ENCODE data around the gene GDE1.

GDE1 gene

DNA sequence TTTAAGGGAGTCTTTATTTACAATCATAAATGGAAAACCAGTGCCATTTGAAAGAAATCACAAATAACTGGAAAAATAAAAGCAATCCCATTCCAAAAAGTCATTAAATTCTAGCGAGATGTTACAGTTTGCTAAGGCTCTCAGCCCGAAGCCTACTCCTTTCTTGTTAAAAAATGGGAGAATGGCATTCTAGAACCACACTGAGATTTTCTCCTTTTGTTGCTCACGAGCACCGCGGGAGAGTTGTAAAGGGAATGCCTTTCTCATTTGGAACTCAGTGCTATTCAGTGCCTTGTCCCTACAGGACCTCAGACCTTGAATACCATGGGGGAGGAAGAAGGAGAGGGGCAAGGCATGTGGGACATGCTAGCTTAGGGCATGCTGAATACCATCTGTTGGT, 36.3 kb downstream of the GDE1 start:
- H3K4me3 ChIP-seq (ENCODE audit: low read depth in 1 of 2, low read length in 1 of 2) = no peak overlapping the region
- H3K27ac ChIP-seq = no peak overlapping the region
- TF ChIP-seq, protein P1, sequence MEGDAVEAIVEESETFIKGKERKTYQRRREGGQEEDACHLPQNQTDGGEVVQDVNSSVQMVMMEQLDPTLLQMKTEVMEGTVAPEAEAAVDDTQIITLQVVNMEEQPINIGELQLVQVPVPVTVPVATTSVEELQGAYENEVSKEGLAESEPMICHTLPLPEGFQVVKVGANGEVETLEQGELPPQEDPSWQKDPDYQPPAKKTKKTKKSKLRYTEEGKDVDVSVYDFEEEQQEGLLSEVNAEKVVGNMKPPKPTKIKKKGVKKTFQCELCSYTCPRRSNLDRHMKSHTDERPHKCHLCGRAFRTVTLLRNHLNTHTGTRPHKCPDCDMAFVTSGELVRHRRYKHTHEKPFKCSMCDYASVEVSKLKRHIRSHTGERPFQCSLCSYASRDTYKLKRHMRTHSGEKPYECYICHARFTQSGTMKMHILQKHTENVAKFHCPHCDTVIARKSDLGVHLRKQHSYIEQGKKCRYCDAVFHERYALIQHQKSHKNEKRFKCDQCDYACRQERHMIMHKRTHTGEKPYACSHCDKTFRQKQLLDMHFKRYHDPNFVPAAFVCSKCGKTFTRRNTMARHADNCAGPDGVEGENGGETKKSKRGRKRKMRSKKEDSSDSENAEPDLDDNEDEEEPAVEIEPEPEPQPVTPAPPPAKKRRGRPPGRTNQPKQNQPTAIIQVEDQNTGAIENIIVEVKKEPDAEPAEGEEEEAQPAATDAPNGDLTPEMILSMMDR (IDR thresholded peaks at IDR 0.05) = no peak
- no peaks in the 10 kb centered on the region for H3K4me1 ChIP-seq (ENCODE audit: control insufficient read depth in 1 of 2, insufficient read depth in 1 of 2, low read depth in 1 of 2, low read length in 1 of 2)
- H3K36me3 ChIP-seq = no peaks in the 10 kb centered on the region
- no peaks in the 10 kb centered on the region for H3K9me3 ChIP-seq
- H3K27me3 ChIP-seq = no peaks in the 10 kb centered on the region

DNA sequence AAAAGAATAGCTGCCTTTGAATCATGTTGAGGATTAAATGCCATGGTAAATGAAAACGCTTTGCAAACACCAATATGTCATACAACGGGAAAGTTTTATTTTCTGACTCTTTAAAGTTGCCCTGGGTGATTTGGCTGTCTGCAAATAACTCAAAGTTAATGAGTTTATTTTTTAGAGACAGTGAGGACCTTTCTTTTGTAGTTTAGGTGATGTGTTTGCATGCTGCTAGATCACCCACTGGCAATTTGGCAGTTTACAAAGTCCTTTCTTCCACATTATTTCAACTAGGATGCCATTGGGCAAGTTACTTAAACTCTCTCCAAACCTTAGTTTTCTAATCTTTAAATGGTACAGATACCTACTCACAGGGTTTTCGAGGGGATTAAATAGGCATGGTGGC, 37.8 kb downstream of the GDE1 start:
- H3K4me1 ChIP-seq (ENCODE audit: control insufficient read depth in 1 of 2, insufficient read depth in 1 of 2, low read depth in 1 of 2, low read length in 1 of 2) = no peaks in the 10 kb centered on the region
- no peaks in the 10 kb centered on the region for H3K9me3 ChIP-seq
- no peaks in the 10 kb centered on the region for H3K36me3 ChIP-seq
- H3K27ac ChIP-seq = no peak overlapping the region
- TF ChIP-seq, protein P1 (IDR thresholded peaks at IDR 0.05) = no peak
- no peak overlapping the region for H3K4me3 ChIP-seq (ENCODE audit: low read depth in 1 of 2, low read length in 1 of 2)
- no peaks in the 10 kb centered on the region for H3K27me3 ChIP-seq

DNA sequence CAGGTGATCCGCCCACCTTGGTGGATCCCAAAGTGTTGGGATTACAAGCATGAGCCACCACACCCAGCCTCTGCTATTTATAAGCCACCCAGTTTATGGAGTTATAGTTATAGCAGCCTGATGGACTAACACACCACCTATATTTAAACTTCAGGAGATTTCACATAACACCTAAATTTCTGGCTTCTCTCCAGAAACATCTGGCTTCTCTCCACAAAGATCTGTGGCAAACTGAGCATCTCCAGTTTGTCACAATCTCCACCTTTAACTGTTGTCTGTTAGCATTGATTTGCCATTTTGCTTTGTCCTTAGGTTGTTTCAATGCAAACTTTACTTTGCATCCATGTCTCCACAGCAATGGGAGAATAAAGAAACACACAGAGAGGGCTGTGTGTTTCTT, 39.6 kb downstream of the GDE1 start:
- H3K27me3 ChIP-seq = no peaks in the 10 kb centered on the region
- no peak overlapping the region for H3K4me3 ChIP-seq (ENCODE audit: low read depth in 1 of 2, low read length in 1 of 2)
- no peaks in the 10 kb centered on the region for H3K4me1 ChIP-seq (ENCODE audit: control insufficient read depth in 1 of 2, insufficient read depth in 1 of 2, low read depth in 1 of 2, low read length in 1 of 2)
- H3K9me3 ChIP-seq = no peaks in the 10 kb centered on the region
- H3K27ac ChIP-seq = no peak overlapping the region
- H3K36me3 ChIP-seq = no peaks in the 10 kb centered on the region
- TF ChIP-seq, protein P1 (IDR thresholded peaks at IDR 0.05) = no peak

DNA sequence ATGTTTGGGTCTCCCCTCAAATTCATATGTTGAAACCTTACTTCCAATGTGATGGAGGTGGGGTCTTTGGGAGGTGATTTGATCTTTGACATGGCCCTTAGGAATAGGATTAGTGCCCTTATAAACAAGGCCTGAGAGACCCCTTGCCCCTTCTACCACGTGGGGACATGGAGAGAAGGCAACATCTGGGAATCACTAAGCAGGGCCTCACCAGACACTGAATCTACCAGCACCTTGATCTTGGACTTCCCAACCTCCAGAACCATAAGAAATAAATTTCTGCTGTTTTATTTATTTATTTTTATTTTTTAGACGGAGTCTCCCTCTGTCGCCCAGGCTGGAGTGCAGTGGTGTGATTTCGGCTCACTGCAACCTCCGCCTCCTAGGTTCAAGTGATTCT, 40.1 kb downstream of the GDE1 start:
- H3K27ac ChIP-seq = no peak overlapping the region
- TF ChIP-seq, protein P1 (IDR thresholded peaks at IDR 0.05) = no peak
- no peaks in the 10 kb centered on the region for H3K4me1 ChIP-seq (ENCODE audit: control insufficient read depth in 1 of 2, insufficient read depth in 1 of 2, low read depth in 1 of 2, low read length in 1 of 2)
- H3K27me3 ChIP-seq = no peaks in the 10 kb centered on the region
- no peaks in the 10 kb centered on the region for H3K9me3 ChIP-seq
- no peaks in the 10 kb centered on the region for H3K36me3 ChIP-seq
- no peak overlapping the region for H3K4me3 ChIP-seq (ENCODE audit: low read depth in 1 of 2, low read length in 1 of 2)

DNA sequence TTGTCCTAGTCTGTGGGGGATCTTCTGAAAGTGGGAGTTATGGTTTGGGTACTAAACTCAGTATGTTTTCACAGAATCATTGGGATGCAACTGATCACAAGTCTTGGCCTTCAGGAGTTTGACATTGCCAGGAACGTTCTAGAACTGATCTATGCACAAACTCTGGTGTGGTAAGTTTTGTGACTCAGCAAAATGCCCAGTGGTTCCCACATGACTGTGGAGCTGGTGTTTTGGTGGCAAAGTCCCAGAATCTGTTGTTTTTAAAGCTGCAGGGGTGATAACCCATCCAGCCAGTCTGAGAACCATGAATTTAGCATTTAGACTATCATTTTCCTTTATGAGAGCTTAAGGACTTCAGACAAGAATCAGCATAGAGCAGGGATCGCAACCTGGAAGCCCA, 40.6 kb downstream of the GDE1 start:
- TF ChIP-seq, protein P1 (IDR thresholded peaks at IDR 0.05) = no peak
- H3K36me3 ChIP-seq = no peaks in the 10 kb centered on the region

DNA sequence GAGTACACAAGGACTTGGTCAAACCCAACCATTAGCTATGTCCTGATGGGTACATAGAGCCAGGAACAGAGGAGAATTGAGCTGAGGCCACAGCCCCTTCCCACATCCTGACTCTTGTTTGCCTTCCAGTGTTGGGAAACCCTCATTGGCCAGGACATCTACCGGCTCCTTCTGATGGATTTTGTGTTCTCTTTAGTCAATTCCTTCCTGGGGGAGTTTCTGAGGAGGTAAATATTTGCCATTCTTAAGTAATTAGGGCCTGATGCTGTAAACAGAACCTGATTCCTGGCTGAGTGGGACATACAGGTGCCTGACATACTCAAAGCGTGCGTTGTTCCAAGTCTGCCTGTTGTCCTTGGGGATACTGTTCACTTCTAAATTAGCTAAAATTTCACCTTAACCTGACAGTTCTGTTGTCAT, 42.6 kb downstream of the GDE1 start:
- no peak overlapping the region for H3K27ac ChIP-seq
- H3K36me3 ChIP-seq = no peaks in the 10 kb centered on the region
- no peak overlapping the region for H3K4me3 ChIP-seq (ENCODE audit: low read depth in 1 of 2, low read length in 1 of 2)
- no peaks in the 10 kb centered on the region for H3K9me3 ChIP-seq
- no peaks in the 10 kb centered on the region for H3K4me1 ChIP-seq (ENCODE audit: control insufficient read depth in 1 of 2, insufficient read depth in 1 of 2, low read depth in 1 of 2, low read length in 1 of 2)
- TF ChIP-seq, protein P1 (IDR thresholded peaks at IDR 0.05) = no peak
- no peaks in the 10 kb centered on the region for H3K27me3 ChIP-seq

More for the DNA sequence above, 40.6 kb downstream of the GDE1 start:
- Histone ChIP-seq H3K27me3 (no peaks in the 10 kb centered on the region), H3K9me3 (no peaks in the 10 kb centered on the region), H3K4me3 (ENCODE audit: low read depth in 1 of 2, low read length in 1 of 2) (no peak overlapping the region), H3K27ac (no peak overlapping the region), H3K4me1 (ENCODE audit: control insufficient read depth in 1 of 2, insufficient read depth in 1 of 2, low read depth in 1 of 2, low read length in 1 of 2) (no peaks in the 10 kb centered on the region)
